Activated naive CD4-positive, alpha-beta T cell treated with anti-CD3 and anti-CD28 coated beads, Interleukin-2, amount 50 U/mL, for 72 hours (primary cell): ENCODE data around the gene LRIT2. TPM values are rescaled to one million over a fixed set of nuclear protein-coding genes. Genes with fewer than 3 reads are reported as not detected.

Experiments used
- ATAC-seq, 2 donors: fragments of 150-1000 bp; cut with Tn5 transposase; 2 replicates each; pipeline ENCODE4 v1.10.0; 2021; ENCODE audit warnings: mild to moderate bottlenecking in 2 of 2, moderate library complexity in 2 of 2
- DNase-seq, 2 donors: peaks; one replicate each; pipeline ENCODE4 v3.0.0; 2021 to 2022; ENCODE audit warnings: low spot score in 2 of 2
- H3K27ac Mint-ChIP-seq, 2 donors: one replicate each; pipeline ENCODE4 v1.8.0; 2022; ENCODE audit warnings: mild to moderate bottlenecking in 2 of 2, mixed read lengths in 2 of 2
- H3K36me3 Mint-ChIP-seq, 2 donors: one replicate each; pipeline ENCODE4 v1.8.0; 2022; ENCODE audit warnings: mixed read lengths in 2 of 2
- H3K9me3 Mint-ChIP-seq, 2 donors: one replicate each; pipeline ENCODE4 v1.8.0; 2022; ENCODE audit warnings: mixed read lengths in 2 of 2
- total RNA-seq, 2 donors: library from RNA; stranded (reverse); gene quantifications; one replicate each; pipeline ENCODE4 v1.2.3, GENCODE V29; 2022

The LRIT2 gene
- total RNA-seq, 2 donors from 2014 or later, result not detected

DNA sequence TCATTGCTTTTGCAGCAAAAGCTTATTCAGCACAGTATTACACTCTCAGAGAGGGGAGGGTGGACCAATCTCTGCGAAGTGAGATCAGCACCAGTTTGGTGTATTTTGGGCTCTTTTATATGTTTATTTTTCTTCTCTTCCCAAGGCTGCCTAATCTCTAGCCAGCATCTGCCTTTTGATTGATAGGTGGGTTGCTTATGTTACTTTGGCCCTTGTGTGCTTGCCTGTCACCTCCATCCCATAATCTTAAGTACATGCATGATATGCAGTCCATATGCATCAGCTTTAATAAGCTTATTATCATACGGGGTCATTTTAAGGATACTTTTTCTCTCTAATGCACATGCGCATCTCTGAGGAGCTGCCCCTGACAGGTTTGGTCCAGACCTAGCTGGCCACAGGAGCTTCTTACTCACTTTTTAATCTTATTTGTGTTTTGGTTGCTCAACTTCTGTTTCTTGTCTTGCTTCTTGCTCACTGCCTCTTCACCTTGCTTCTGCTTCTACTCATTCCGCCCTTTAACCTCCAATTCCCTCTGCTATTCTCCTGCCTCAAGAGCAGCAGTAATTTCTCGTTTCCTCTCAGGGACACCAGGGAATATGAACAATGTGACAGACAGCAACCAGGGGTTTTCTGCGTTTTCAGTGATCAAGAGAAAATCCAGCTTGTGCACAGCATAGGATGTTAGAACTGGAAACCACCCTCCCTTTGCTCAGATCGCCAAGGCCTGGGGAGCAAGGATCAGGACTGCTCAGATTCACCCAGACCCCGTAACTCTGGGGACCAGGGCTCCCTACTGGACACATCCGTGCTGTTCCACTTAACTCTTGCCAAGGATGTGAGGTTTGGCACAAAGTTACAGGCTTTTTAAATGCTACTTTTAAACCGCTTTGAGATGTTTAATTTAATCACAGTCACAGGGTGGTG is 29.5 kb upstream of the LRIT2 start:
- H3K27ac Mint-ChIP-seq, result peak overlapping the region in 1 of 2 donors; percentile 3
- no peaks in the 10 kb centered on the region for H3K9me3 Mint-ChIP-seq
- no peak for DNase-seq
- H3K36me3 Mint-ChIP-seq, result no peaks in the 10 kb centered on the region
- no peak for ATAC-seq

DNA sequence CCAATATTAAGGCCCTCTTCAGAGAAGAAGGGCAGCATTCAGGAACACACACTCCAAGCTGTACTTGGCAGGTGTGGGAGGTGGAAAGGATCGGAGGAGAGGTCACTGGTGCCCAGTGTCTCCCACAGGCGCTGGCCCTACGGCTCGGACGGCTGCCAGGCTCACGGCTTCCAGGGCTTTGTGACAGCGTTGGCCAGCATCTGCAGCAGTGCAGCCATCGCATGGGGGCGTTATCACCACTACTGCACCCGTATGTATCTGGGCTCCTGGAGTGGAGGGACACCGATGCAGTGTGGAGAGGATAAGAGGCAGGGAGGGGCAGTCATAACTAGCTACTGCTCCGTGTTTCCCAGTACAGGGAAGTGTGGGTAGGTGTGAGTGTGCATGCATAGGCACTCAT is 23.4 kb upstream of the LRIT2 start:
- DNase-seq, result no peak
- no peak for ATAC-seq
- H3K36me3 Mint-ChIP-seq, result no peaks in the 10 kb centered on the region
- peak overlapping the region in 1 of 2 donors; percentile 29 for H3K27ac Mint-ChIP-seq
- H3K9me3 Mint-ChIP-seq, result no peaks in the 10 kb centered on the region

DNA sequence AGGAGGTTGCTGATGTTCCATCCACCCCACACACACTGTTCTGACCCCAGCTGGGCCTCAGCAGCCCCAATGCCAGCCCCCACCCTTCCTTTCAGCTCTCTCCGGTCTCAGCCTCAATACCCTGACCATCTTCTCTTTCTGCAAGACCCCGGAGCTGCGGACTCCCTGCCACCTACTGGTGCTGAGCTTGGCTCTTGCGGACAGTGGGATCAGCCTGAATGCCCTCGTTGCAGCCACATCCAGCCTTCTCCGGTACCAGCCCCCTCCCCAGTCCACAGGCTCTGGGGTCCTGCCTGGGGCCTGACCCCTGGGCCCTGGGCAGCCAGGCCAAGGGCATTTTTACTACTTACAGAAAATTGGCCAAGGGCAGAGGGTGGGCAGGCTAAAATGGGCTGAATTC is 22.2 kb upstream of the LRIT2 start:
- H3K9me3 Mint-ChIP-seq, result no peaks in the 10 kb centered on the region
- ATAC-seq, result no peak
- no peak for DNase-seq
- H3K27ac Mint-ChIP-seq, result no peak overlapping the region
- H3K36me3 Mint-ChIP-seq, result no peaks in the 10 kb centered on the region

DNA sequence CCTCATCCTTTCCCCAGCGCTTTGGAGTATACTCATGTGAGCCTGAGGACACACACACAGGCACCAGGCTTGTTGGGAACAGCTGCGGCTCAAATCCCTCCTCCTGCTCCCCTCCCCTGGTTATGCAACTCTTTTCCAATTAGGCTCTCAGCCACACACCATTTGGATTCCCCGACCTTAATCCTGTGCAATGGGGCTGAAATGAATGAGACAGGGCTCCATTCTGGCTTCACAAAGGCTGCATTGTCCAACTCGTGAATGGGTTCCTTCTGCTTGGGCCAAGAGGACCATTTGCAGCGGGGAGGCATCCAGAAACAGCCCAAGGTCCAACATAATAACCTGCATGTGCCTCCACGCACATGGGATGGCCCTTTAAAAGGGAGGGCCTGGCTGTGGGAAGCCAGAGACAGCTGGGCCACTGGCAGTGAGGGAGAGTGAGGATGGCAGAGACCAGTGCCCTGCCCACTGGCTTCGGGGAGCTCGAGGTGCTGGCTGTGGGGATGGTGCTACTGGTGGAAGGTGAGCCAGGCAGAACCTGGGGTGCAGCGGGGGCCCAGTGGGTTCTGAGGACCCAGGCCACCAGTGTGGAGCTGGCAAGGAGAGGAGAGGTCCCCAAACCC is 19.4 kb upstream of the LRIT2 start, which contains the start of gene RGR:
Gene RGR, plus strand, starts transcription at position 403 of the 620 bp plus-strand sequence. Its CDS starts 38 bp downstream, at position 441.
- no peak for ATAC-seq
- DNase-seq, result no peak
- Mint-ChIP-seq H3K27ac (no peak within 1 kb of the TSS), H3K36me3 (no peaks in the 10 kb centered on the region), H3K9me3 (no peaks in the 10 kb centered on the region)

DNA sequence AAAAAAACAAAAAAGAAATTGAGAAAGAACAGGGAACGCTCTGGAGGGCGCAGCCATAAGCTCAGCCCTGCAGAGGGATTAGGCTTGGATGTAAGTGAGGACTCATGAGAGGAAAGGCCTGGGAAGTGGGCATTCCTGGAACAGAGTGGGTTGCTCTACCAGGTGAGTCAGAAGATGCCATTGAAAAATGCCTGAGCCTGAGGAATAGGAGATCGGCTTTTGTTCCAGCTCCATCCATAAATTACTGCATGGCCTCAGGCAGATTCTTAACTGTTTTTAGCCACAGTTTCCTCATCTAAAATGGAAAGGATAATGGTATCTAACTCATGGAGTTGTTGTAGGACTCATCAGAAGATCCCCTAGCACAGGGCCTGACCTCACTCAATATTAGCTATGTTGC is 18.4 kb upstream of the LRIT2 start:
- Mint-ChIP-seq H3K36me3 (no peaks in the 10 kb centered on the region), H3K27ac (no peak overlapping the region), H3K9me3 (no peaks in the 10 kb centered on the region)
- ATAC-seq (no peak), DNase-seq (no peak)

DNA sequence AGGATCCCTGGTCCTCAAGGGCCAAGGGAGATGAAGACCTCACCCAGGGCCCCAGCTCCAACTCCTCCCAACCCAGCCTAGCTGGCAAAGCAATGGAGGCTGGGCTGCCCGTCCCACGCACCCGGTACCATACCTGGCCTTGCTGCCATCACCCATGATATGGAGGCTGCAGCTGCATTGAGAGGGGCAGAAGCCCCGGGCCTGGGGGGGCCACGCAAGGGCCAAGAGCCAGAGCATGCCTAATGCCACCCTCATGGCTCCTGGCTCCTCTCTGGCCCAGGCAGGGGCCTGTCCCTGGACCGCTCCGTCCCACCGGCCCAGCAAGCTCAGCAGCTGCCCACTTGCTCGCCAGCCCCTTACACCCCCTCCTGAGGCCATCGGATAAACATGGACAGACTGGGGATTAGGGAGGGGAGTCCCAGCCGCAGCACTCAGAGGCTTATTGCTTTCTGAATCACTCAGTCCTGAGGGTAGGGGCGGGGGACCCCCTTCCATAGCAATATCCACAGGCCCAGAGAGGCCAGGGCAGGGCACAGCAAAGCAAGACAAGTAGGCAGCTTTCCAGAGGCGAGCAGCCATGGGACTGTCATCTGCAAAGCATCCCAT is 15.9 kb upstream of the LRIT2 start, which contains the start of gene LRIT1:
Gene LRIT1, minus strand, starts transcription at position 362 of the 606 bp plus-strand sequence. Its CDS starts 107 bp downstream, at position 255.
- no peak within 1 kb of the TSS for H3K27ac Mint-ChIP-seq
- ATAC-seq (no peak), DNase-seq (no peak)
- no peaks in the 10 kb centered on the region for H3K36me3 Mint-ChIP-seq
- H3K9me3 Mint-ChIP-seq, result no peaks in the 10 kb centered on the region

DNA sequence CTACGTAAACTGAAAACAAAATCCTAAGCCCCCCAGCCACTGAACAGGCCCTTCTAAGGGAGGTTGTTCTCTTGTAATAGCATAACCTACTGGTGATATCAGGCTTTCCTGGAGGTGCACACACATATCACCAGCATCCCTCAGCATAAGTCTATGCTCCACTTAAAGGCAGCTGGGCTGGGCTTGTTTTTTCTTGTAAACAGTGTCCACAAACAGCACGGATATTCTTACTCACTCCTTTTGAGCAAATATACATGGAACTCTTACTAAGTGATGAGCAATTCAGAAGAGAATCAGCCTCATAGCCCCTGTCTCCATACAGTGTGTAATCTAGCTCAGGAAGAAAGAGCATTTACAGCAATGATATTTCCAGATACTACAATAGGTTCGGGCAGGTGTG is 13.6 kb upstream of the LRIT2 start:
- no peak for ATAC-seq
- H3K9me3 Mint-ChIP-seq, result no peaks in the 10 kb centered on the region
- H3K27ac Mint-ChIP-seq, result no peak overlapping the region
- no peak for DNase-seq
- H3K36me3 Mint-ChIP-seq, result no peaks in the 10 kb centered on the region

DNA sequence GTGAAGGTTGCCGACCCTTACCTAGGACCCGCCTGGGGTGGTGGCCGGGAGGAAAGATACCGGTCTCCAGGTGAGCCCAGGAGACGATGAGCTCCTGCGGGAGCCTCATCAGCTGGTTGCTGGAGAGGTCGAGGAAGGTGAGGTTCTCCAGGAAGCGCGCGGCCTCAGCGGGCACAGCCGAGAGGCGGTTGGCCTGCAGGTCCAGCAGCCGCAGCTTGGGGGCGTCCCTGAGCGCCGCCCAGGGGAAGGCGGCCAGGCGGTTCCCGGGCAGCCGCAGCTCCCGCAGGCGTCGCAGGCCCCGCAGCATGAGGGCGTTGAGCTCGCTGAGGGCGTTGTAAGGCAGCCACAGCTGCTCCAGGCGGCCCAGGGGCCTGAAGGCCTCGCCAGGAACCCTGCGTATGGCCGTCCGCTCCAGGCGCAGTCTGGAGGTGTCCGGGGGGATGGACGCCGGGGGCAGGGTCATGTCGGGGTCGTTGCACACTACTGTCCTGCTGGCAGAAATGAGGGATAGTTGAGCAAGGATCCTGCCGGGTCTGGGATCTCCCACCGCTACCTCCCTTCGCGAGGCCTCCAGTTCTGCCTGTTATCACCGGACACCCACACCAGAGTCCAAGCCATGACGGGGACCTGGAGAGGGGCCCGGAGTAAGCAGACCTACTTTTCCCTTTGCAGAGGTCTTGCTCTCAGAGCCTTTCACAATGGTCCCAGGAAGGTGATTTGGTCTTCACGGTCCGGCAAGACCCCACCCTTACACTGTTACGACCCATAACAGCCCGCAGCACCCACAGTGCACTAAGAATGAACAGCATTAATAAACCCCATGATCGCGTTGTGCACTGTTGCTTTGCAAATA is 12.1 kb upstream of the LRIT2 start:
- ATAC-seq (peak in 1 of 2 donors; percentile 43), DNase-seq (peak; percentile 22 to 54)
- no peak overlapping the region for H3K27ac Mint-ChIP-seq
- no peaks in the 10 kb centered on the region for H3K36me3 Mint-ChIP-seq
- no peaks in the 10 kb centered on the region for H3K9me3 Mint-ChIP-seq

DNA sequence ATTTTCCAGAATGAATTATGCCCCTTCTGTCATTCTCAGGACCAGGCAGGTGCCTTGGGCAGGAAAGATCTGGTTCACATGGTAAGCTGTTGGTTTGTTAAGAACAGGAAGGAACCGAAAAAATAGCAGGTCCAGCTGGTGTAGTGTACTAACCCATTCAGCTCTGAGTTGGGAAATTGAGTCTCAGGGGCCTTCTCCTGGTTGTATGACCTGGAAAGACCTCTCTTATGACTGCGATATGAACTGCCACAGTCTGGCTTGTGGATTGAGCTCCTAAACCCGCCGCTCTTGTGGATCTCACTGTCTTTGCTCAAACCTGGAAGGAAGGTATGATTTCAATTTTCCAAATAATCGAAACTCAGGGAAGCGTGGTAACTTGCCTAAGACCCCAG is 11.5 kb upstream of the LRIT2 start:
- H3K9me3 Mint-ChIP-seq, result no peaks in the 10 kb centered on the region

DNA sequence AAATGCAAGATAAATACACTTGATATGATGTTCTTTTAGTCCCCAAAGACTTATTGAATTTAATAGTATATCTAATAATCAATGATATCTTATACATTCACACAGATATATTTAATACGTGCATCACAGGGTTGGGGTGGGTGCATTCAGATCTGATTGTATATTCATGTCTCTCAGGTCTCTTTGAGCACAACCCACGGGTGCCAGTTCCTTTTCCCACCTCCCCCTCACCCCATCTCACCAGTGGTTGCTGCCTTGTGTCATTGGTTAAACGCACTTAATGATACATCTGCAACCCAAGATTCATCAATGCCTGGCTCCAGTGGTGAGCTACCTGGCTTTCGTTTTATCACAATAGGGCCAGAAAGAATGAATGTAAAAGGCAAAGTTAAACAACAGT is 9.8 kb upstream of the LRIT2 start:
- Mint-ChIP-seq H3K36me3 (no peaks in the 10 kb centered on the region), H3K27ac (no peak overlapping the region), H3K9me3 (no peaks in the 10 kb centered on the region)
- ATAC-seq, result no peak
- DNase-seq, result no peak

More for the DNA sequence above, 11.5 kb upstream of the LRIT2 start:
- DNase-seq (no peak), ATAC-seq (no peak)
- Mint-ChIP-seq H3K36me3 (no peaks in the 10 kb centered on the region), H3K27ac (no peak overlapping the region)

DNA sequence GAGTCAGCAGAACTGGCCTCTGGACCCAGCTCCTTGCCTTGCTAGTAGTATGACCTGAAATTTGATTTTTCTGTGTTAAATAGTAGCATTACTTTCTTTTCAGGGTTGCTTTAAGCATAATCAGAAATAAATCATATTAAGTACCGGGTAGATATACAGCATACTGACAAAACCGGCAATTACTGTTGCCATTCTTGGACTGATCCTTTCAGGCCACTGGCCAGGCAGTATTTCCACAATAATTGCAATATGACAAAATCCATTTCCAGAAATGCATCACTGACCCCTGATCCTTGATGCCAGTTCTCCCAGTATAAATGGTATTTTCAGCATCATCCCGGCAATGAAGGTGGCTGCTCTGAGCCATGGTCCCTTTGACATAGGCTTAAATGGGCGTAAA is 9.1 kb upstream of the LRIT2 start:
- no peak for ATAC-seq
- Mint-ChIP-seq H3K36me3 (no peaks in the 10 kb centered on the region), H3K9me3 (no peaks in the 10 kb centered on the region)

DNA sequence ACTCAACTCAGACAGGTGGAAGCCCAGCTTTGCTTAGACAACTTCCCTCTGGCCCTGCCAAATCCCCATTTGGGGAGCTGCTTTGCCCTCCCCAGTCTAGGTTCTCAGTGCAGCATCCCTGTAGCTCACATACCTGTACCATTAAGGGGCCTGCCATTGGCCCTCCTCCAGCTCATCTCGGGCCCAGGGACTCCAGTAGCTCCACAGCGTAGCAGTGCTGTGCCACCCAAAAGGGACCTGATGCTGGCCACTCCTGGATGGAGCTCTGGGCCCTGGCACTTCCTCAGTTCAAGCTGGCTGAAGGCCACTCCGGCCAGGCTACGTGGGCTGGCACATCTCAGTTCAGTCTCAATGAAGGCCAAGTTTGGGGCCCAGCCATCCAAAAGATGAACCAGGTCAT is 8.6 kb upstream of the LRIT2 start:
- Mint-ChIP-seq H3K36me3 (no peaks in the 10 kb centered on the region), H3K27ac (no peak overlapping the region), H3K9me3 (no peaks in the 10 kb centered on the region)
- ATAC-seq, result no peak
- DNase-seq, result no peak

More for the DNA sequence above, 9.1 kb upstream of the LRIT2 start:
- no peak overlapping the region for H3K27ac Mint-ChIP-seq
- DNase-seq, result no peak

DNA sequence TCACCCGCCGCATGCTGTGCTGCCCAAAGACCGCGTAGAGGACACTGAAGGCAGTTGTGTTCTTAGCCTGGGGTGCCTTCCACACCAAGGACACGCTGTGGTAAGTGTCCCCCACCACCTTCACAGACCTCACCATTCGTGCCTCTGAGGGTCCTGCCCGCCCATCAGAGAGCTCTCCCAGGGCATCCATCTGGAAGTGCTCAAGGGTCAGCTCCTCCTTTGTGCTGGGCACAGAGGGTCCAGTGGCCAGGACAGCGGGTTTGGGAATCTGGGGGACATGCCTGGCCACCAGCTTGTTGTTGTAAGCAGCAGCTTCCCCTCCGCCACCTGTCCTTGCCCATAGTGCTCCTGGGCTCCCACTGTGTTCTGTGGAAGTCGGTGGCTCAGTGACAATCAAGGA is 7.0 kb upstream of the LRIT2 start:
- Mint-ChIP-seq H3K27ac (no peak overlapping the region), H3K9me3 (no peaks in the 10 kb centered on the region), H3K36me3 (no peaks in the 10 kb centered on the region)
- DNase-seq, result no peak
- no peak for ATAC-seq

DNA sequence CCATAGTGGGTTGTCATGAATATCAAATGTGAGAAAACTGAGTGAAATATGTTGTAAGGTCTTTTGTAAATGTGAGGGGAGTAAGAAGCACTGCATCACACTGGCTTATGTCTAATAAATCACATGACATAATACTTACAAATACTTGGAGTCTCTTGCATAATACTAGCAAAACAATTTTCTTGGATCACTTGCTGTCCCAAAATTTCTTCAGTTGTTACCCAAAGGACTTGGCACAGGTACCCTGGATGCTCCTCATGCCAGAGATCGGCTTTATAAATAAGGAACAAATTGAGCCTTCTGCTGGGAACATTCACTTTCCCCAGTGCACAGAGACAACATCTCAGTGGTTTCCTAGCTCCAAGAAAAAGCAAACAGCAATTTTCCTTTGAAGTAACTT is 5.0 kb upstream of the LRIT2 start:
- DNase-seq (no peak), ATAC-seq (no peak)
- no peaks in the 10 kb centered on the region for H3K36me3 Mint-ChIP-seq
- no peaks in the 10 kb centered on the region for H3K9me3 Mint-ChIP-seq
- H3K27ac Mint-ChIP-seq, result no peak overlapping the region

DNA sequence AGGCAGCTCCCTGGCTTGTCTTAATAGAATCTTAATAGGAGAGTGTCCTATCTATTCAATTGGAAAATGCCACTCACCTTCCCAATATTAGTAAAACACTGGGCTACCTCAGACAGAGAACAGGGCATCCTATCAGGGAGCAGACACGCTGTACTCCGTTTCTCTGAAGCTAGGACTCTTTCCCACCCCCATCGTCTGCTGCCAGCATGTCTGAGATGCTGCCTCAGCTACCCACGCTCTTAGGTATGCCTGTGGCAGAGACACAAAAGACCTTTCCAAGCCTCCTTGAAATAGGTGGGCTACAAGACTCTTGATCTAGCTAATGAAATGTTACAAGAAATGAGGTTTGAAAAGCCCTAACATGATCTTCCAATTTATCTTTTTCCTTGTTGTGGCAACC is 2.5 kb upstream of the LRIT2 start:
- H3K36me3 Mint-ChIP-seq, result no peaks in the 10 kb centered on the region
- no peaks in the 10 kb centered on the region for H3K9me3 Mint-ChIP-seq
- ATAC-seq (no peak), DNase-seq (no peak)
- no peak overlapping the region for H3K27ac Mint-ChIP-seq

DNA sequence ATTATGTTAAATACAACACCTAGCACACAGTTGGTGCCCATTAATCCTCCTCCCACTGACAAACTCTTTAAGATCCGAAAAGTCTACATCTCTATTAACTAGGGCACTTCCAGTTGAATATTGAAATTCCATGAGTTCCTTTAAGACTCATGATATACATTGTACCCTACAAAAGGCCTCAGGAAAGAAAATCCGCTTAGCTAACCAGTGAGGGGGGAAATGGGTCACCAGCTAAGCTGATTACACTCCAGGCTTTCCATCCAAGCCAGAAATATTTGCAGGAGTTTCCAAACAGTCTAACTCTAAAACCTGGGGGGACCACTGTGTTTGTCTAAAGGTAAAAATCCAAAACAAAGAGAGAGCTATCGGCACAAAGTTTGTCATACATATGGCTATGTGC is 1.3 kb upstream of the LRIT2 start:
- no peak for ATAC-seq
- Mint-ChIP-seq H3K9me3 (no peaks in the 10 kb centered on the region), H3K27ac (no peak overlapping the region), H3K36me3 (no peaks in the 10 kb centered on the region)
- no peak for DNase-seq
